Activated naive CD4-positive, alpha-beta T cell treated with anti-CD3 and anti-CD28 coated beads for 36 hours (primary cell): Measurements from ENCODE around the gene ITGA1. TPM values are rescaled to one million over a fixed set of nuclear protein-coding genes. Genes with fewer than 3 reads are reported as not detected.
"Not testable (repeated sequence)": the region's sequence is repeated elsewhere in the genome, so short reads cannot be mapped to it uniquely, and the experiment has no call there.

Source experiments
- CTCF ChIA-PET: fragments of 350-600 bp; sonication (Branson Sonifier 250); formaldehyde crosslinking; loops from one replicate; lab custom pipeline; 2021; ENCODE audit warnings: antibody characterized with exemption; lab: Charles Lee
- DNase-seq: peaks from one replicate; pipeline ENCODE4 v3.0.0-alpha.2; 2020
- H3K27ac Mint-ChIP-seq: one replicate; pipeline ENCODE4 v1.8.0; 2021; ENCODE audit warnings: mild to moderate bottlenecking, mixed read lengths
- H3K27me3 Mint-ChIP-seq: one replicate; pipeline ENCODE4 v1.8.0; 2021; ENCODE audit warnings: low read depth, mixed read lengths
- H3K36me3 Mint-ChIP-seq: one replicate; pipeline ENCODE4 v1.8.0; 2021; ENCODE audit warnings: low read depth, mixed read lengths
- H3K4me1 Mint-ChIP-seq: one replicate; pipeline ENCODE4 v1.8.0; 2021; ENCODE audit warnings: low read depth, mixed read lengths
- H3K4me3 Mint-ChIP-seq: one replicate; pipeline ENCODE4 v1.8.0; 2021; ENCODE audit warnings: mild to moderate bottlenecking, moderate library complexity, mixed read lengths
- H3K9me3 Mint-ChIP-seq: one replicate; pipeline ENCODE4 v1.8.0; 2021; ENCODE audit warnings: mixed read lengths
- intact Hi-C: fragments of 100-400 bp; cut with micrococcal nuclease; formaldehyde crosslinking; loops from one replicate; pipeline ENCODE4 v1.15.1; 2023
- total RNA-seq, 2 experiments: library from RNA; stranded (reverse); gene quantifications; one replicate each; pipeline ENCODE4 v1.2.3, GENCODE V29; 2021

The ITGA1 gene
- total RNA-seq, 2 experiments from 2014 or later: 0.69 to 1.2 TPM

- CTCF ChIA-PET: interaction anchor here (1.0 kb wide), 1 partner anchor 60 kb away, joined by 3 read pairs; no protein-coding TSS in a partner anchor
- Mint-ChIP-seq H3K4me3 (no peak overlapping the region), H3K36me3 (no peaks in the 10 kb centered on the region), H3K9me3 (no peaks in the 10 kb centered on the region), H3K27me3 (no peaks in the 10 kb centered on the region), H3K27ac (no peak overlapping the region), H3K4me1 (no peaks in the 10 kb centered on the region)
- DNase-seq: no peak
- intact Hi-C loops: no loop called here
Observed at GRCh38 chr5:52838326-52839015, 50.8 kb downstream of the ITGA1 start.

GRCh38 chr5:52839285-52839684, 51.6 kb downstream of the ITGA1 start:
- Mint-ChIP-seq H3K9me3 (no peaks in the 10 kb centered on the region), H3K36me3 (no peaks in the 10 kb centered on the region), H3K4me1 (no peaks in the 10 kb centered on the region), H3K27me3 (no peaks in the 10 kb centered on the region), H3K27ac (no peak overlapping the region), H3K4me3 (no peak overlapping the region)
- intact Hi-C loops: no loop called here
- DNase-seq: no peak
- CTCF ChIA-PET: no interaction called here

GRCh38 chr5:52840277-52841050, 52.7 kb downstream of the ITGA1 start:
- no peak overlapping the region for H3K4me3 Mint-ChIP-seq
- no peaks in the 10 kb centered on the region for H3K4me1 Mint-ChIP-seq

GRCh38 chr5:52841114-52841513, 53.4 kb downstream of the ITGA1 start:
- no peaks in the 10 kb centered on the region for H3K27me3 Mint-ChIP-seq
- H3K27ac Mint-ChIP-seq: no peak overlapping the region
- intact Hi-C loops: no loop called here
- no peak for DNase-seq
- CTCF ChIA-PET: no interaction called here
- peaks cover 3% of the 10 kb centered on the region for H3K4me1 Mint-ChIP-seq
- no peaks in the 10 kb centered on the region for H3K36me3 Mint-ChIP-seq
- H3K9me3 Mint-ChIP-seq: no peaks in the 10 kb centered on the region
- H3K4me3 Mint-ChIP-seq: no peak overlapping the region

More at GRCh38 chr5:52840277-52841050, 52.7 kb downstream of the ITGA1 start:
- CTCF ChIA-PET: interaction anchor here (0.6 kb wide), 1 partner anchor 75 kb away, joined by 3 read pairs; no protein-coding TSS in a partner anchor
- H3K36me3 Mint-ChIP-seq: no peaks in the 10 kb centered on the region
- no peaks in the 10 kb centered on the region for H3K27me3 Mint-ChIP-seq
- no peak for DNase-seq
- intact Hi-C loops: no loop called here
- H3K9me3 Mint-ChIP-seq: no peaks in the 10 kb centered on the region
- no peak overlapping the region for H3K27ac Mint-ChIP-seq

- Mint-ChIP-seq H3K4me1 (peaks cover 7% of the 10 kb centered on the region), H3K9me3 (no peaks in the 10 kb centered on the region), H3K36me3 (no peaks in the 10 kb centered on the region), H3K27me3 (no peaks in the 10 kb centered on the region), H3K4me3 (no peak overlapping the region), H3K27ac (no peak overlapping the region)
- no peak for DNase-seq
- intact Hi-C loops: no loop called here
- CTCF ChIA-PET: interaction anchor here (1.0 kb wide), 1 partner anchor 16 kb away, joined by 3 read pairs; no protein-coding TSS in a partner anchor
Observed at GRCh38 chr5:52842111-52842510, 54.4 kb downstream of the ITGA1 start.

- H3K9me3 Mint-ChIP-seq: no peaks in the 10 kb centered on the region
- H3K36me3 Mint-ChIP-seq: no peaks in the 10 kb centered on the region
- DNase-seq: no peak
- H3K4me3 Mint-ChIP-seq: no peak overlapping the region
- no peaks in the 10 kb centered on the region for H3K27me3 Mint-ChIP-seq
- no peak overlapping the region for H3K27ac Mint-ChIP-seq
- intact Hi-C loops: no loop called here
- peaks cover 7% of the 10 kb centered on the region for H3K4me1 Mint-ChIP-seq
- CTCF ChIA-PET: no interaction called here
Observed at GRCh38 chr5:52844885-52845284, 57.2 kb downstream of the ITGA1 start.

GRCh38 chr5:52846182-52846842, 58.6 kb downstream of the ITGA1 start:
- peaks cover 7% of the 10 kb centered on the region for H3K4me1 Mint-ChIP-seq
- H3K36me3 Mint-ChIP-seq: no peaks in the 10 kb centered on the region
- no peak for DNase-seq
- CTCF ChIA-PET: interaction anchor here (0.6 kb wide), 1 partner anchor 416 kb away, joined by 3 read pairs; no protein-coding TSS in a partner anchor
- H3K27ac Mint-ChIP-seq: no peak overlapping the region
- no peak overlapping the region for H3K4me3 Mint-ChIP-seq
- intact Hi-C loops: no loop called here
- no peaks in the 10 kb centered on the region for H3K9me3 Mint-ChIP-seq
- no peaks in the 10 kb centered on the region for H3K27me3 Mint-ChIP-seq

GRCh38 chr5:52848688-52849087, 61.0 kb downstream of the ITGA1 start:
- H3K27ac Mint-ChIP-seq, H3K9me3 Mint-ChIP-seq, H3K27me3 Mint-ChIP-seq, intact Hi-C loops, CTCF ChIA-PET, H3K4me1 Mint-ChIP-seq, H3K36me3 Mint-ChIP-seq, DNase-seq, H3K4me3 Mint-ChIP-seq: not testable (repeated sequence)

- Mint-ChIP-seq H3K4me1 (peaks cover 7% of the 10 kb centered on the region), H3K9me3 (no peaks in the 10 kb centered on the region), H3K27me3 (no peaks in the 10 kb centered on the region), H3K27ac (no peak overlapping the region), H3K36me3 (no peaks in the 10 kb centered on the region), H3K4me3 (no peak overlapping the region)
- no peak for DNase-seq
- CTCF ChIA-PET: interaction anchor here (0.6 kb wide), 2 partner anchors 24 to 240 kb away, joined by 4 to 5 read pairs; no protein-coding TSS in a partner anchor
- intact Hi-C loops: no loop called here
Observed at GRCh38 chr5:52849544-52849943, 61.8 kb downstream of the ITGA1 start.

- H3K4me1 Mint-ChIP-seq: no peaks in the 10 kb centered on the region
- H3K9me3 Mint-ChIP-seq: no peaks in the 10 kb centered on the region
- intact Hi-C loops: no loop called here
- H3K27ac Mint-ChIP-seq: no peak overlapping the region
- CTCF ChIA-PET: no interaction called here
- no peak for DNase-seq
- H3K36me3 Mint-ChIP-seq: no peaks in the 10 kb centered on the region
- H3K27me3 Mint-ChIP-seq: no peaks in the 10 kb centered on the region
- no peak overlapping the region for H3K4me3 Mint-ChIP-seq
Observed at GRCh38 chr5:52853650-52854049, 65.9 kb downstream of the ITGA1 start.

- Mint-ChIP-seq H3K9me3 (no peaks in the 10 kb centered on the region), H3K4me3 (no peak overlapping the region), H3K27me3 (no peaks in the 10 kb centered on the region), H3K36me3 (no peaks in the 10 kb centered on the region), H3K27ac (no peak overlapping the region), H3K4me1 (no peaks in the 10 kb centered on the region)
- no peak for DNase-seq
- CTCF ChIA-PET: no interaction called here
- intact Hi-C loops: no loop called here
Observed at GRCh38 chr5:52854301-52854700, 66.6 kb downstream of the ITGA1 start.

- Mint-ChIP-seq H3K36me3 (no peaks in the 10 kb centered on the region), H3K27ac (no peak overlapping the region), H3K4me1 (no peaks in the 10 kb centered on the region), H3K27me3 (no peaks in the 10 kb centered on the region), H3K9me3 (no peaks in the 10 kb centered on the region), H3K4me3 (no peak overlapping the region)
- CTCF ChIA-PET: interaction anchor here (1.3 kb wide), 1 partner anchor 23 kb away, joined by 3 read pairs; no protein-coding TSS in a partner anchor
- intact Hi-C loops: no loop called here
- no peak for DNase-seq
Observed at GRCh38 chr5:52854949-52855348, 67.2 kb downstream of the ITGA1 start.
